GM12865 (cell line): Measurements from ENCODE around the gene LSM11.

Source experiments
- DNase-seq: peaks from one replicate; pipeline ENCODE4 v3.0.0; 2010; ENCODE audit warnings: low read depth
- H3K4me3 ChIP-seq: 2 replicates; pipeline ENCODE4 v1.5.1; 2011; ENCODE audit warnings: mild to moderate bottlenecking, low read depth, low read length, control low read depth
- CTCF ChIP-seq: IDR thresholded peaks from 2 replicates; pipeline ENCODE4 v1.5.1; 2011; ENCODE audit warnings: low read length, control low read depth, low read depth, inconsistent platforms; ENCODE audit not compliant: insufficient read depth; ENCODE audit errors: missing control alignments

LSM11 gene

GRCh38 chr5:157729858-157730257 lies 13.7 kb upstream of the LSM11 start:
- no peak for TF ChIP-seq CTCF
- H3K4me3 ChIP-seq: no peak overlapping the region
- DNase-seq: peak; percentile 86

- TF ChIP-seq CTCF: no peak
- H3K4me3 ChIP-seq: peak overlapping the region; percentile 65
- DNase-seq: no peak
These were observed 12.6 kb upstream of the LSM11 start for GRCh38 chr5:157730900-157731271.

DNA sequence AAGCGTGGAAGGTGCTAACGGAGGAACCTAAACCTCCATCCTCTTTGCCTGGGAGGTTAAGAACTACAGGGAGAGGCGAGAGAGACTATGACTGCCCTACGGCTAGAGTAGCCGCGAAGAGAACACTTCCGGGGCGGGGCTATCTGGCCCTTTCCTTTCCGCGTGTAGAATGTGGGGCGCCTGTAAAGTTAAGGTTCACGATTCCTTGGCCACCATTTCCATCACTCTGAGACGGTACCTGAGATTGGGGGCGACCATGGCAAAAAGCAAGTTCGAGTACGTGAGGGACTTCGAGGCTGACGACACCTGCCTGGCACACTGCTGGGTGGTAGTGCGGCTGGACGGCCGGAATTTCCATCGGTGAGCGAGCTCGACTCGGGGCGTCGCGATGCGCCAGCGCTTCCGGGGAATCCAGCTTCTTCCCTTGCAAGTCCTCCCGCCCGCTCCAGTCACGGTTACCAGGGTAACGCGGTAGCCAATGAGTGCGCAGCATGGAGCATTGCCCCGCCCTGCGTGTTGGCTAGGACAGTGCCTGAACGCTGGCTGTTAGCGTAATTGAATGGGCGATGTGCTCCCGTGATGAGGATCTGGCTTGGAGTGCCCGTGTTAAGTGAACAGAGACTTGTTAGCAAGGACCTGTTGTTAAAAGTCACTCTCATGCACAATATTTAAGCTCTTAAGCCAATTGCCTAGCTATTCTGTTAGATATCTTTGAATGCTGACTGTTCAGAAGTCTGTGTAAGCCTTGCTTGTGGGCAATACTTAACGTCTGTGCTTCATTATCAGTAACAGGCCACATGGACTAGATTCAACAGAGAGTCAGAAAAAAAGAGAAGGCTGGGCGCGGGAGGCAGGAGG lies 12.0 kb upstream of the LSM11 start, which contains the start of gene THG1L:
Gene THG1L (plus strand): TSS at position 149 of the 858 bp plus-strand sequence. CDS start 21 bp downstream, at position 170.
- TF ChIP-seq CTCF: no peak
- H3K4me3 ChIP-seq: peak within 1 kb of the TSS; percentile 65
- DNase-seq: peak; percentile 98

- no peak for DNase-seq
- peak overlapping the region; percentile 65 for H3K4me3 ChIP-seq
- no peak for TF ChIP-seq CTCF
These were observed 11.4 kb upstream of the LSM11 start for GRCh38 chr5:157732130-157732514.

DNA sequence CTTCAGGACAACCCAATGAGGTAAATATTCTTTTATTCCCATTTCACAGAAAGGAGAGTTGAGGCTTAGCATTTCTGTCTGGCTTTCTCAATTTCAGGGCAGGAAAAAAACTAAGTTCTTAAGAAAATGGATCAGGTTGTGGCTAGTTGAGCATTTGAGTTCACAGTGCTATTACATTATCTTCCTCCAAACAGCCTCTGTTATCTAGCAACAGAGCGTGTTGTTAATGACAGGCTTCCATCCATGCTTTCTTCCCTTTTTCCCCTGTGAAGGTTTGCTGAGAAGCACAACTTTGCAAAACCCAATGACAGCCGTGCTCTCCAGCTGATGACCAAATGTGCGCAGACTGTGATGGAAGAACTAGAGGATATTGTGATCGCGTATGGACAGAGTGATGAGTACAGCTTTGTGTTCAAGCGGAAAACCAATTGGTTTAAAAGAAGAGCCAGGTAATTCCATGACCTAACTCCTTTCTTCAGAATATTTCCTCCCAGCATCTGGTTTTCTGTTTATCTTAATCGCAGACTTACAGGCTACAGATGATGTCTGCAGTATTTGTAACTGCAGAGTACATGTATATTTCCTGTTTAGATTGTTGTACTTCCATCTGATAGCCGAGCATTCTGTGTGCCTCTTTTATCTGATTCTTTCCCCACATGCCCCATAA lies 10.8 kb upstream of the LSM11 start:
- no peak overlapping the region for H3K4me3 ChIP-seq
- TF ChIP-seq CTCF: no peak
- DNase-seq: no peak

GRCh38 chr5:157734436-157734835 lies 9.1 kb upstream of the LSM11 start:
- DNase-seq: no peak
- H3K4me3 ChIP-seq: no peak overlapping the region
- no peak for TF ChIP-seq CTCF
